H4 (cell line): ENCODE data around the gene DPYD. TPM values are rescaled to one million over a fixed set of nuclear protein-coding genes. Genes with fewer than 3 reads are reported as not detected.

ENCODE experiments used
- DNase-seq: peaks from one replicate; pipeline ENCODE4 v3.0.0-alpha.2; 2015; ENCODE audit warnings: low spot score
- total RNA-seq: library from RNA; depleted of rRNA; stranded (reverse); fragments of >200 nt; shearing (Covaris generic); gene quantifications from 2 replicates; pipeline ENCODE4 v1.2.3, GENCODE V29; 2014

DPYD gene
- total RNA-seq, 1 experiment from 2014 or later = 18.2 TPM

DNA sequence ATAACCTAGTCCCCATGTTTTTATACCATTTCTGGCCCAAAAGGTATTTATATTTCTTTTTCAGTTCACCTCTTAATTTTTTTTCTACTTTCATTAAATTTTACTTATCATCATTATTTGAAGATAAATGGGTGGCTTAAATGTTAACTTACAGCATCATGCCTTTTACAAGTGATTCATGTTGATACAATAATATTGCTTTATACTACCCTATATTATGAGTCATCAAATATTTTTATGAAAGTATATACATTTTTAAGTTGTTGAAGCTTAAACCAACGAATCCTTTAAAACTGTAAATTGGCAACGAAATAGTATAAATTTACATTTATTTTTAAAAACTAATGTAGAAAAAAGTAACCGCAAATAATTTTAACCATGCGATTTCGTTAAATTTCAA is 207.9 kb downstream of the DPYD start:
- no peak for DNase-seq

DNA sequence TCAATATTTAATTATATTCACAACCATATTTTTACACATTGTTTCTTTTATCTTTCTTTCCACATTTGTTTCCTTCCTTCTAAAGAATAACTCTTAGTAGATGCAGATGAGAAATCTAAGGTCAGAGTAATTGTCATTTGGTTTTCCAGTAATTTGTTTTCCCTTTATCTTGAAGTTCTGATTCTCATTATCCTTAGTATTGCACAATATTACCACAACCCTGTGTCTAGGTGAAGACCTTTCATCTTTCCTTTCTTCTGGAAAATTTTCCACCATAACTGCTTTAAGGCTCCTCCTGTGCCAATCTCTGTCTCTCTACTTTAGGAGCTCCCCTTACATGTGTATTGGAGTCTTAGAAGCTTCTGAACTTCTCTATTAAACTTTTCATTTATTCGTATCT is 209.0 kb downstream of the DPYD start:
- DNase-seq = no peak

DNA sequence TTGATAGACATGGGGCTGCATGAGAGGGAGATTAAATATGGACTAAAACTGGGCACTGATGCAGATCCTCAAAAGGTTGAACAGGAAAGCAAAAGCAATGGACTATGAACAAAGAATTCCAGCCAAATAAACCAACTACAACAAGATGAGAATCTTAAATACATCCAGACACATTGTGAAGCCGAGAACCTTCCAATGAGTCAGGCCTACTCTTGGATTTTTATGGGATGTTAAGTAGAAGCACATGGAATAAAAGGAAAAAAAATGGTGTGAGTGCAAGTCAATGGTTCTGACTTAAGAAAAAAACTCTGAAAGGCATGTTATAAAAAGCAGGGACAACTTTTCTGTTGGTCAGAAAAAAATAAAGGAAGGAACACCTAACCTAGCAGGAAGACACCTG is 227.2 kb downstream of the DPYD start:
- DNase-seq = no peak

DNA sequence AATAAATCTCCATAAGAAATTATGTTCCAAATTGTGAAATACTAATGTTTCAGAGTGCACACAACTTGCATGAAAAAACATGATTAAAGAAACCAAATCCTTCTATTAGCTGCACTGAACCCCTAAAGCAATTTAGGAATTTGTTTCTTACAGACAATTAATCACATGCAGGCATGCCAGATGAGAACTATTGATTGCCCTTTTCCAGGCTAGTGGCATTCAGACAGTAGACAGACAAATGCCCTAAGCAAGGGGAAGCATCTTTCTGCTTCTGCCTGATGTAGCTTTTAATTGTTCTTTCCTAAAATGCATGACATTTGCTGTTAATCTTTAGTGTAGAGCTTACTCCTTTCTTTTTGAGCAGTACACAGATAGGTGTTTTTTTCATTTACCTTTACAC is 229.5 kb downstream of the DPYD start:
- DNase-seq = no peak

DNA sequence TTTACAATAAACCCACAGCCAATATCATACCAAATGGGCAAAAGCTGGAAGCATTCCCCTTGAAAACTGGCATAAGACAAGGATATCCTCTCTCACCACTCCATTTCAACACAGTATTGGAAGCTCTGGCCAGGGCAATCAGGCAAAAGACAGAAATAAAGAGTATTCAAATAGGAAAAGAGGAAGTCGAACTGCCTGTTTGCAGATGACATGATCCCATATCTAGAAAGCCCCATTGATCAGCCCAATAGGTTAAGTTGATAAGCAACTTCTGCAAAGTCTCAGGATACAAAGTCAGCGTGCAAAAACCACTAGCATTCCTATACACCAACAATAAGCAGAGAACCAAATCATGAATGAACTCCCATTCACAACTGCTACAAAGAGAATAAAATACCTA is 235.5 kb downstream of the DPYD start:
- DNase-seq = no peak

DNA sequence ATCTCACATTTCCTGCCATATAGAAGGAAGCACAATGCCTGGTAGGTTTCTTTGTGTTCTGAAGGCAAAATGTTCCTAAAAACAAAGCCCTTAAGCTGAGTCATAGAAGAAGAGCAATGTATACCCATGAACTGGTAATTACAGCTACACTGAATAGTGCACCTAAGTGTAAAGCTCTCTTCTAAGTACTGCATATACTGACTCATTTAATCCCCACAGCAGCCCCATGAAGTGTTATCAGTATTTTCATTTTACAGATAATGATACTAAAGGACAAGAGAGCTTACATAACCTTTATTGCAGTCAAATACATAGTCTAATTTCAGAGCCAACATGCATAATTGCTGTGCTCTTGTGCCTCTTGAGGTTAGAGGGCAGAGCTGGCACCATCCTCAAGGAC is 239.9 kb downstream of the DPYD start:
- DNase-seq = no peak

DNA sequence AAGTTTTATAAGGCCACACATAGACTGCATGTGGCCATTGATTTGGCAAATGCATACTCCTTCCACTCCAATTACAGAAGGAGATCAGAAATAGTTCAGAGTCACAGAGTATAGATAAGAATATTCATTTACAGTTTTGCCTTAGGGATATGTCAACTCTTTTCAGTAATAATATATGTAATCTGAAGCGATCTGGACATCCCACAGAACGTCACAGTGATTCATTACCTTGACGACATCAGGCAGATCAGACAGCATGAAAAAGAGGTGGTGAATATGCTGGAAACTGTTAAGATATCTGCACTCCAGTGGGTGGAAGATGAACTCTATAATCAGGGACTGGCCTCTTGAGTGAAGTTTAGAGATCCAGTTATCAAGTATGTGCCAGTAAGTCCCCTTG is 240.4 kb downstream of the DPYD start:
- DNase-seq = no peak

DNA sequence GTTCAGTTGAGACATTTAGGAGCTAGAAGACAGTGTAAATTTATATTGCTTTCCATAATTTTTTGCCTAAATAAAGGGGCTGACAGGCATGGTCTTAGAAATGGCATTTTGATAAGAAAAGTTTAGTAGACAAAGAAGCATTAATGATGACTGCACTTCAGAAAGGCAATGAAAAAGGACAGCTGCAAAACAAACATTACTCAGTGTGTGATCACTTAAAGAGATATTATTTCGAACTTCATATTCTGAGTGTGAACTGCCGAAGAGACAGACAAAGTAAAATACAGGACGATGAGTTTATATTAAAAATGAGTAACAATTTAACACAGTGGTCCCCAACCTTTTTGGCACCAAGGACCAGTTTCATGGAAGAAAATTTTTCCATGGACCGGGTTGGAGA is 243.1 kb downstream of the DPYD start:
- DNase-seq = no peak

DNA sequence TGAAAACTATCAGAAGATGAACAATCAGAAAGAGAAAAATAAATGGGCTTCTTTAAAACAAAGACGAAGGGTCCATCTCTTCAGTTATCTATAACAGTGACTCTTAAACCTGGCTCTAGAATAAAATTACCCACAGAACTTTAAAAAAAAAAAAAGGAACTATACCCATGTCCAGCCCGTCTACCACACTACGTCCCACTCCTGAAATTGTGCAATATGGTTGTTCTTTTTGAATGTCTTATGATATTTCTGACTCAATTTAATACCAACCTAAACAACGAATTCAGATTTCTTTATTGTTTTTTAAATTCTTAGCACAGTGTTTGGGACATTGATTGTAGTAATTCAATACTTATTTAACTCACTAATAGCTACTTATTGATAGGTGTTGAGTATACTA is 246.3 kb downstream of the DPYD start:
- DNase-seq = no peak

DNA sequence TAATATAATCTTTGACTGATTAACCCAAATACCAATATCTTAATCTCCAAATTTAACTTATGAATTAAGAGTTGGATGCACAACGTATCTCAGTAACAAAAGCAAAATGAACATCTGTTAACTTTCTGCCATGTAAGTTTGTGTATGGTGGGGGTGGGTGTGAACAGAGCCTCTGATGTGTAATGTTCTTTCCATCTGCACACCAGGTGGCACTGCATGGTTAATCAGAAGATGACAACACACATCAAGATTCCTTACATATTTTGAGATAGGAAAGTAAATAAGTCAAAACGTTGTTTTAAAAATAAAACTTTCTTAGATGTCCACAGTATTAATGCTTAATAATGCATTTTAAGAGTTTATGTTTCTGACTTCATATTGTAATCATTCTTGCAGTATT is 251.9 kb downstream of the DPYD start:
- peak; percentile 15 for DNase-seq

DNA sequence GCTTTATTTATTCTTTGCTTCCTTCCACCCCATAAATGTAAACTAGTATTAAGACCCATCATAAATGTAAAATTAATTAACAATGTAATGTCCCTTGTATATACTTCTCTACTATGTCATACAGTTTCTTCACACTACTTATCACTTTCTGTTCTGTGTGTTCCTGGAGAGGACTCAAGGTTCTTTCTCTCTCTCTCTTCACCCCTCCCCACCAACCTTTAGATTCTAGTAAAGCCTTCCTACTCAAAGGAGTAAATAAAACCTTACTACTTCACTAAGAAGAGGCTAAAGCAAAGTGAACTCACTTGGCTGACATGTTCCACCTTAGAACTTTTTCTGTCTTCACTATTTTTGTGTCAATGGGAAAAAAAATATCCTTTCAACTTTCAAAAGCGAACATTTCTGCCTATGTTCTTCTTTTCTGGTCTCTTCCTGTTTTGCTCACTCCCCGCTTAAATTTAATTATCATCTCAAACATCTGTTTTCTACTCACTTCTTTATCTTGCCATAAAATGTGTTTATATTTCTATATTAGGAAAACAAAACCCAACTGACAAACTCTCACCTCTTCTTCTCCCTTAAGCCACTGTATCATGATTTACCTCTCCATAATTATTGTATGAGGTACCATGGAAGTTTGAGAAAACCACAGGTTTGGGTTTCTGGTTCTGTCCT is 260.3 kb downstream of the DPYD start:
- no peak for DNase-seq

DNA sequence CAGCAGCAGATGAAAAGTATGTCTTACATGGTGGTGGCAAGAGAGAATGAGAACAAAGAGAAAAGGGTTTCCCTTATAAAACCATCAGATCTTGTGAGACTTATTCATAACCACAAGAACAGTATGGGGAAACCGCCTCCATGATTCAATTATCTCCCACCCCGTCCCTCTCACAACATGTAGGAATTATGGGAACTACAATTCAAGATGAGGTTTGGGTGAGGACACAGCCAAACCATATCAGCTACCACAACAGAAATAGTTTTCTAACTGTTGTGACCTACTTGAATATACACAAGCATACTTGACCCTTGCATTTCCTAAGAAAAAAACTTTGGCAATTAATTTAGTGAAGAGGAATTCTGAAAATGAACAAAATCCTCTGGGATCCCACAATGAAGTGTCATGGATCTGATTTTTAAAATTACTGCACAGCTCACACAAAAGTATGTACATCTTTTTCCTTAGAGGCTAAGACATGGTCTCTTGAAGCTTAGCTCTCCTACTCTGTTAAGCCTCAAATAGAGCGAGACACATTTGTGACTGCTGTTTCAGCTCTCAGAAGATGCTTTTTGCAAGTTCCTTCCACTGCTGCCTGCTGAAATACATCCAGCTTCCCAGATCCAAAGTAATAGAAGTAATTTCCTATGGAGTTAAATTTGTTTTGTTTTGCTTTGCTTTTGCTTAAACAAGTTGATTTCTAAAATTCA is 265.8 kb downstream of the DPYD start:
- no peak for DNase-seq

DNA sequence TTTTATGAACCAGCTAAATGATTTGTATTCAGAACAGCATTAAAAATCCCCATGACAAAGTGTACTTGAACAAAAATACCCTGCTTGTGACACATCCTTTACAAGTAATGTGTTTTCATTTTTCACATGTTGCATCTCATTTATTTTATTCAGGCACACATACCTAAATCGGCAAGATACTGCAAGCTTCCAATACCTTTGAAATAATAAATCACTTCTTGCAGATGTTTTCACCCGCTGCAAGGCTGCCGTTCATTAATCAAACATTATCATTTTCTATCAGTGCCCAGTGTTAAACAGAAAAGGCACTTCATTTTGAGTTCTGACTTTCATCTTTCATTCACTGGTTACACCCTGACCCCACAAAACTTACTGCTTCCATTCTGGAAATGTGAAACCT is 269.6 kb downstream of the DPYD start:
- DNase-seq = no peak

DNA sequence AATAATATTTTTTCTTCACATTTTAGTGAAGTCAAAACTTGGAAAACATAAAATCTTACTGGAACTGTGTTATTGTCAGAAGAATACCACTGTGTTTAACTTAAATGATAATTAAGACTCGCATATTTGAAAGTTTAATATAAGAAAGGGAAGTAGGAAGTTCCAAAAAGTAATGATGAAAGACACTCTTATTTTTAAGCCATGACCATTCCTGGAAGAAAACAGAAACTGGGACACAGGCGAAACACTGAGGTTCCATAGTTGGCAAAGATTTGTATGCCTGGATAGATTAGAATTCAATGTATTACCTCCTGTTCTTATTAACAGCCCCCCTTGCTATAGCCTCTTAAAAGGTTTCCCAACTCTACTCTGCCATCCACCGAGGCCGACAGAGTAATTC is 271.2 kb downstream of the DPYD start:
- DNase-seq = no peak

DNA sequence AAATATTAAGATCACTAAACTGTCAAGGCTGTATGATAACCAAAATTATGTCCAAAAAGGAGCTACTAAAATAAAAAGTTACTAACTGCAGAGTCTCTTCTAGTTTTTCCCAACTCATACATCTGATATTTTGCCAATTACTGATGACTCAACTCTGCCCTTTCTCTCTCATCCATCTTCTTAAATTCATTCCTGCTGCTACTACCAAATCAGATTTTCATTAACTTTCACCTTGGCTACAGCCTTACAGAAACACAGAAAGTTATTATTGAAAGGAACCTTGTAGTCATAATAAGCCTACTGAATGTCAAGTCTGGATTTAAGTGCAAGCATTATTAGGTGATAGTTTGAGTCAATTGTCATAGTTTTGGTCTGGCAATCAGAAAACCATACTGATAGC is 273.1 kb downstream of the DPYD start:
- DNase-seq = no peak

DNA sequence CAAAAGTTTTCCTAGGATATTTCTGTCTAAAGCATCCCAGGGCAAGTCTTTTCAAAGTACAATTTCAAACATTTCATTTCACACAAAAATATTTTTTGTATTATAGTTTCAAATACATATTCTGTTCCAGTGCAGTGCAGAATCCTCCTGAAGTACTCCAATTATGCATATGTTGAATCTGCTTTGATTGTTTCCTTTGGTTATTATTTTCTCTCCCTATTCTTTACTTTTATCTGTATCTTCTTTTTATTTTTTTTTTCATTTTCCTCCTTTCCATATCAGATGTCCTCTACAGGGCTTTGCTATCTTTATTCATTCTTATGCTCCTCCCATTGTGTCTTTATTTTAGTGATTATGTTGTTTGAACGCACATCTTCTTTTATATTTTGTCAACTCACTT is 274.8 kb downstream of the DPYD start:
- DNase-seq = no peak

DNA sequence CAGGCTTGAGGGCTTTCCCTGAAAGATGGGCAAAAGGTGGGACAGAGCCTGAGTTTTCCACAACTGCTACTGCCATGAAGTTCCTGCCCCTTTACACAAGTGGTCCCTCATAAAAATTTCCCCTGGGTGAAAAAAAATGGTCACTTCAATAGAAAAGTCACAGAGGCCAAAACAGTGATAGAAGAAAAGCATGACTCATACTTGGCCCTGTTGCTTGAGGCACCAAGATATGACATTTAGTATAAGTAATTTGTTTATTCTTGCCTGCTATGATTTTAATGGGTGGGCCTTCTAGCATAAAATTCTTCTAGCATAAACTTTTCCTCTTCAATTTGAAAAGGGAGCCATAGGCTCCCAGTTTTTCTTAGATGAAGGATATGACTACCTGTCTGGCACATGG is 280.2 kb downstream of the DPYD start:
- DNase-seq = no peak

DNA sequence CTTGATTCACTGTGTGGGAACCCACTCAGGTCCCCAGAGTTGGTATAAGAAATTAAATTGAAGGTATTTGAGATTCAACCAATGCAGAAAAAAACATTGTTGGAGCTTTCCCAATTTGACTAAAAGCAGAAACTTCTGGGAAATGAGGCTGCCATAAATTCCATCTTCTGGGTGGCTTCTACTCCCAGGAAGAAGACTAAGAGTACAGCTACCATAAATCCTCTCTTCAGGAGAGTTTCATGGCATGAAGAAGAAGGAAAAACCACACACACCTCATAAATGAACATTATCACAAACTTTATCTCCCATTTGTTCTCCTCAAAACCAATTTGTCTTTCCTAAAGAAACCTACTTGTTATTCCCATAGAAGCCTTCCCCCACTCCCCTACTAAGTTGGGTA is 283.9 kb downstream of the DPYD start:
- no peak for DNase-seq

DNA sequence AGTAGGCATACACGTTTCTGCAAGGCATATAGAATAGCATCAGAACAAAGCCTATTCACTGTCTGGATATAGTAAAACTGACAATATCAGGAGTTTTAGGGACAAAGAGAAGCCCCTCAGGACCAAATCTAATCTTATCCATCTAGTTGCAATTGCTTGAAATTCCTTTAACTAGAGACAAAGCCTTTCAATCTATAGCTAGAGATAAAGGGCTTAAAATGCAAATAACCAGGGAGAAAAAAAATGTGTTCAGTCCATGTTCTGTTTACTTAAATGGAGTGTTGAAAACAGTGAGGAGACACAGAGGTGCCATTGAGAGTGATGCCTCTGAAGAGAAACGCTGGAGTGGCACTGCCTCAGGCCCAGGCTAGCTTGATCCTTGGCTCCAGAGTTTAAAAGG is 286.1 kb downstream of the DPYD start:
- DNase-seq = no peak

DNA sequence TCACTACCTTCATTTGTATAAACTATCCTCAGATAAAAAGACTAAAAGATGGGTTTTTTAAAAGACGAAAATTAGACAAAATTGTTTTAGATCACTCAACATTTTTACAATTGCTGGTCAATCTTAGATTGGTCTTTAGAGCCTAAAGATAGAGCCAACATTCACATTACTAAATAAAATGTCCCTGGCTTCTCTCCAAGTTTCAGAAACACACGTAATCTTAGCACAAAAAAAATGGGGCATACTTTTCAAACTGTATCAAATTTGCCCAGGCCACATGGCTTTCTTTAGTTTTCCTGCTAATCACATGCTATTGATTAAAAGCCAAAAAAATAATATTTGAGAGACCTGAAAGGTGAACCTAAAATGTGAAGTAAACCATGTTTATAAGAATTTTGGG is 288.1 kb downstream of the DPYD start:
- no peak for DNase-seq

DNA sequence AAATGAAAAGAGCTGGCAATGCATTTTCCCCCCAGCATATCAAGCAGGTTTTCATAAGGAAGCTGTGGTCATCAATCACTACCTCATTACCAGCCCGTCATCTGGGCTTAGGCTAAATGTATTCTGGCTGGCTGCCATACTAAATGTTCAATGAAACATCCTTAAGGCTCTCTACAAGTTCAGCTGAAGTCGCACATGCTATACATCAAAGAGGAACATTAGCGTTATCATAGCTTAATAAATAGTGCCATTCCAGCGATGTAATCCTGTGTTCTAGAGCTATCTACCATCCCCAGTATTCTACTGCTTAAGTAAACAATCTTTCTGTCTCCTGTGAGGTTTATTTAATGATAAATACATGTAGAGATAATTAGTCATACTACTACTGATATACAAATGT is 288.8 kb downstream of the DPYD start:
- DNase-seq = no peak

DNA sequence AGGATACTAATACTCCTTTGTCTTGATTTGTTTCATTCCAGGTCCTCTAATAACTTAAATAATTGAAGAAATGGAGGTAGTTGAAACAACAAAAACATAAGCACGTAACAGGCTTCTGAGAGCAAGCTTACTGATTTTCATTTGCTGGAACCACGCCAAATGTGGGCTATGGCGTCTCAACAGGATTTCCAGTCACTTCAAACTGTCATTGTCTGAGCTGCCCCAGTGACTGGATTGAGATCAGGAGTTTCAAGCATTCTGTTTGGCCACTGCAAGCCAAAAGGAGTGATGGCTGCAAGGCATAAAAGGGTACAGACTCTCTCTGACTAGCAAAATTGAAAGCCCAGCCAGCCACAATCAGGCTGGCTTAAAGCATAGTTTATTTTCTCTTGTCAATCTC is 289.9 kb downstream of the DPYD start:
- no peak for DNase-seq

DNA sequence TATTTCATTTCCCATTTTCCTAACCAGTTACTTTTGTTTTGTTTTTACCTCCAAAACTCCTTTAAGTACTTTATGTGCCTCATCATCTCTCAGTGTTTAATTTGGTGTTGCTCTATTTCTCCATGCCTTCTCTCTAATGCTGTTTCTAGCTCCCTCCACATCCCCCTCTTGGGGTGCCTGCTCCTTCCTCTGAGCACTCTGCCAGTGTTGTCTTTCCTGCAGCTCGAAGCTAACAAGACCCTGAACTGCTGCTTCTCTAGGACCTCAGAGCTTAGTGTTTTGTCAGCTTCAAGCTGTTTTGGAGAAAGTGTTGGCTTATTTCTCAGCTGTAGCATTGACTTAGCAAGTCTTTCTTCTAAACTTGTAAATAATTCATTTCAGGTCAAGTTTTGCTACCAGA is 290.6 kb downstream of the DPYD start:
- no peak for DNase-seq

DNA sequence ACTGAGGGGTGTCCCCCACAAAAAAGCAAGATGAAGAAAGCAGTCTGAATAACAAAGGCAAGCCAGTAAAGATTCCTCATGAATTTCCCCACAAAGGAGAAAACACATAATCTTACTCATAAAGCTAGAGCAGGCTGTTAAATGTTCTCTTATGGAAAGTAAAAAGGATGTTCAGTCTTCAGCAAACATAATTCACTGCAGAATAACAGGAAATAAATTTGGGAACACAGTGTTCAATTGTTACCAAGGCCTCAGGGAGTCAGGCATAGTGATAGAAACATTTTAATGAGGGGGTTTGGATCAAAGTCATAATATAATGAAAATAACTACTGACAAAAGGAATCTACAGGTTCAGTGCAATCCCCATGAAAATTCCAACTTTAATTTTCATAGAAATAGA is 297.6 kb downstream of the DPYD start:
- no peak for DNase-seq
